ENCODE data around the gene PGAP3.
"Not testable (repeated sequence)": the region's sequence is repeated elsewhere in the genome, so short reads cannot be mapped to it uniquely, and the experiment has no call there.

PGAP3 gene

GRCh38 chr17:39711851-39712250 lies 24.0 kb upstream of the PGAP3 start:
- TF ChIP-seq, protein P1, sequence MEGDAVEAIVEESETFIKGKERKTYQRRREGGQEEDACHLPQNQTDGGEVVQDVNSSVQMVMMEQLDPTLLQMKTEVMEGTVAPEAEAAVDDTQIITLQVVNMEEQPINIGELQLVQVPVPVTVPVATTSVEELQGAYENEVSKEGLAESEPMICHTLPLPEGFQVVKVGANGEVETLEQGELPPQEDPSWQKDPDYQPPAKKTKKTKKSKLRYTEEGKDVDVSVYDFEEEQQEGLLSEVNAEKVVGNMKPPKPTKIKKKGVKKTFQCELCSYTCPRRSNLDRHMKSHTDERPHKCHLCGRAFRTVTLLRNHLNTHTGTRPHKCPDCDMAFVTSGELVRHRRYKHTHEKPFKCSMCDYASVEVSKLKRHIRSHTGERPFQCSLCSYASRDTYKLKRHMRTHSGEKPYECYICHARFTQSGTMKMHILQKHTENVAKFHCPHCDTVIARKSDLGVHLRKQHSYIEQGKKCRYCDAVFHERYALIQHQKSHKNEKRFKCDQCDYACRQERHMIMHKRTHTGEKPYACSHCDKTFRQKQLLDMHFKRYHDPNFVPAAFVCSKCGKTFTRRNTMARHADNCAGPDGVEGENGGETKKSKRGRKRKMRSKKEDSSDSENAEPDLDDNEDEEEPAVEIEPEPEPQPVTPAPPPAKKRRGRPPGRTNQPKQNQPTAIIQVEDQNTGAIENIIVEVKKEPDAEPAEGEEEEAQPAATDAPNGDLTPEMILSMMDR (conservative IDR thresholded peaks at IDR 0.05; ENCODE audit: low read length) = no peak
- no peak for DNase-seq (ENCODE audit: low read depth)
- H3K4me3 ChIP-seq (ENCODE audit: low read length) = no peak overlapping the region

- H3K4me3 ChIP-seq (ENCODE audit: low read length); DNase-seq (ENCODE audit: low read depth): not testable (repeated sequence)
Observed at GRCh38 chr17:39711071-39711470, 23.2 kb upstream of the PGAP3 start.

DNA sequence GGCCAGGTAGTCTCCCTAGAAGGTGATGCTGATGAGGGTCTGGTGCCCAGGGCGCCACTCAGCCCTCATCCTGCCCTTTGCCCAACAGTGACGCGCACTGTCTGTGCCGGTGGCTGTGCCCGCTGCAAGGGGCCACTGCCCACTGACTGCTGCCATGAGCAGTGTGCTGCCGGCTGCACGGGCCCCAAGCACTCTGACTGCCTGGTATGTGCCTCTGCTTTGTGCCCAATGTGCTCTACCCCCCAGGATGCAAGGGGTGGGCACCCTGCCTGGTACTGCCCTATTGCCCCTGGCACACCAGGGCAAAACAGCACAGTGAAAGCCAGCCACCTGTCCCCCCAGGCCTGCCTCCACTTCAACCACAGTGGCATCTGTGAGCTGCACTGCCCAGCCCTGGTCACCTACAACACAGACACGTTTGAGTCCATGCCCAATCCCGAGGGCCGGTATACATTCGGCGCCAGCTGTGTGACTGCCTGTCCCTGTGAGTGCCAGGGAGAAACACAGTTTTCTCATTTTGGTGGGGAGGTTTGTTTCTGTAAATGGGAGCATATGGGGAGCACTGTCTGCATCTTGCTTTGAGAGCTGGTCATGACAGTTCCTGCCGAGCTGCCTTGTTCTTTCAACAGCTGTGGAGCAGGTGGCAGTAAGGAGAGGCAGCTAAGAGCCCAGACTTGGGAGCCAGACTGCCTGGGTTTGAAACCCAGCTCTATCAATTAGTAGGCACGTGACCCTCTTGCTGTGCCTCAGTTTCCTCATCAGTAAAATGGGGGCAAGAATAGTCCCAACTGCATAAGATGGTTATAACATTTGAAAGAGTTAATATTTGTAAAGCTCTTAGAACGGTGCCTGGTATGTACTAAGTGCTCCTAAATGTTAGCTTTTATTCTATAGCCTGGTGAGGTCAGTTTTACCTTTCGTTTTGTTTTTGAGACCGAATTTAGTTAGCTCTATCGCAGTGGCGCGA lies 22.4 kb upstream of the PGAP3 start:
- H3K4me3 ChIP-seq (ENCODE audit: low read length) = no peak overlapping the region
- TF ChIP-seq, protein P1 (conservative IDR thresholded peaks at IDR 0.05; ENCODE audit: low read length) = no peak
- DNase-seq (ENCODE audit: low read depth) = no peak

GRCh38 chr17:39709319-39709997 lies 21.6 kb upstream of the PGAP3 start:
- TF ChIP-seq, protein P1 (conservative IDR thresholded peaks at IDR 0.05; ENCODE audit: low read length) = no peak
- no peak for DNase-seq (ENCODE audit: low read depth)
- no peak overlapping the region for H3K4me3 ChIP-seq (ENCODE audit: low read length)

DNA sequence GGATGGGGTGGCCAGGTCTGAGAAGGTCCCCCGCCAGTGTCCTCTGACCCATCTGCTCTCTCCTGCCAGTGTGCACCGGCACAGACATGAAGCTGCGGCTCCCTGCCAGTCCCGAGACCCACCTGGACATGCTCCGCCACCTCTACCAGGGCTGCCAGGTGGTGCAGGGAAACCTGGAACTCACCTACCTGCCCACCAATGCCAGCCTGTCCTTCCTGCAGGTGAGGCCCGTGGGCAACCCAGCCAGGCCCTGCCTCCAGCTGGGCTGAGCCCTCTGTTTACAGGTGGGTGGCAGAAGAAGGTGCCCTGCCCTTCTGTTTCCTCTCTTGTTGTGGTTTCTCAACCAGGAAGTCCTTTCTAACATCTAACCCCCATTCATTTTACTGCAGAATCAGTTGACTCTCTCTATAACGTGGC lies 19.1 kb upstream of the PGAP3 start:
- TF ChIP-seq, protein P1 (conservative IDR thresholded peaks at IDR 0.05; ENCODE audit: low read length) = no peak
- no peak overlapping the region for H3K4me3 ChIP-seq (ENCODE audit: low read length)
- no peak for DNase-seq (ENCODE audit: low read depth)

DNA sequence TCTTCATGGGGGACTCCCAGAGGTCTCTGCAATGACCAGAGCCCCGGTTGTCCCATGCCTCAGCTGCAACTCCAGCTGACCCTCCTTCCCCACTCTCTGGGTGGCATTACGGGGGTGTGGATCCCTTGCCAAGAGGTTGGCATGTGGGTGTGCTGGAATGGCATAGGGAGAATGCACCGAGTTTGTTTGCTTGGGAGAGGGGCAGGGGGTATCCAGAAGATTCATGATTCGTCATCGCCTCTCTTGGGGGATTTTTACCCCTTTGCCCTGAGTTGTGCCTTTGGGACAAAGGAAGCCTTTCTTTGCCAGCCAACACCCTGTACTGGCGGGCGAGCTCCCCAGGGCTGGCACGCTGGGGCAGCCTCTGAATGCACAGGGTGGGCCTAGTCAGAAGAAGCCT lies 18.5 kb upstream of the PGAP3 start:
- no peak for DNase-seq (ENCODE audit: low read depth)
- no peak overlapping the region for H3K4me3 ChIP-seq (ENCODE audit: low read length)
- TF ChIP-seq, protein P1 (conservative IDR thresholded peaks at IDR 0.05; ENCODE audit: low read length) = no peak

DNA sequence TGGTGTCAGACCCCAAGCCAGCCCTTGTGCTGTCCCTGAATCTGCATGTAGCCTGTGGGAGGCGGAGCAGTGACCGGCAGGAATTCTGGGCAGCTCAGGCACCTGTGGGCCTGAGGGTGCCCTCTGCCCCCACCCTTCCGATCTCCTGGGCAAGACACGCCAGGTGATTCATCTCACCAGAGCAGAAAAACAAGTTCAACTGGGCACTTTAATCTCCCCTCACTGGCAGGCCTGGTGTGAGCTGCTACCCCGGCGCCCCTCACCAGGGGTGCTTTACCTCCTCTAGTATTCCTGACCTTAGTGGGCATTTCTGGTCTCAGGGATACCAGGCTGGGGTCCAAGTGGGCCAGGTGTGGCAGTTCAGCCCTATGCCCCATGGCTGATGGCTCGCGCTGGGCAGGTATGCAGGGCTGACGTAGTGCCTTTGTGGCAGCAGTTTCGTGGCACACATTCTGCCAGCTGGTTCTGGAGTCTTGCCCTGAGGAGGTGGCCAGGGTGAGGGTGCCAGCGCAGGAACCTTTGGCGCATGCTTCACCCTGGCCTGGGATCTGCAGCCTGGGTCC lies 18.0 kb upstream of the PGAP3 start:
- TF ChIP-seq, protein P1 (conservative IDR thresholded peaks at IDR 0.05; ENCODE audit: low read length) = no peak
- H3K4me3 ChIP-seq (ENCODE audit: low read length) = no peak overlapping the region
- no peak for DNase-seq (ENCODE audit: low read depth)

Data from AG10803 (cell line).